HS-27A (cell line): Measurements from ENCODE around the gene METTL26.

Experiments
- DNase-seq: peaks from one replicate; pipeline ENCODE4 v3.0.0-alpha.2; 2012; ENCODE audit warnings: low read depth, missing footprints

METTL26 gene

DNA sequence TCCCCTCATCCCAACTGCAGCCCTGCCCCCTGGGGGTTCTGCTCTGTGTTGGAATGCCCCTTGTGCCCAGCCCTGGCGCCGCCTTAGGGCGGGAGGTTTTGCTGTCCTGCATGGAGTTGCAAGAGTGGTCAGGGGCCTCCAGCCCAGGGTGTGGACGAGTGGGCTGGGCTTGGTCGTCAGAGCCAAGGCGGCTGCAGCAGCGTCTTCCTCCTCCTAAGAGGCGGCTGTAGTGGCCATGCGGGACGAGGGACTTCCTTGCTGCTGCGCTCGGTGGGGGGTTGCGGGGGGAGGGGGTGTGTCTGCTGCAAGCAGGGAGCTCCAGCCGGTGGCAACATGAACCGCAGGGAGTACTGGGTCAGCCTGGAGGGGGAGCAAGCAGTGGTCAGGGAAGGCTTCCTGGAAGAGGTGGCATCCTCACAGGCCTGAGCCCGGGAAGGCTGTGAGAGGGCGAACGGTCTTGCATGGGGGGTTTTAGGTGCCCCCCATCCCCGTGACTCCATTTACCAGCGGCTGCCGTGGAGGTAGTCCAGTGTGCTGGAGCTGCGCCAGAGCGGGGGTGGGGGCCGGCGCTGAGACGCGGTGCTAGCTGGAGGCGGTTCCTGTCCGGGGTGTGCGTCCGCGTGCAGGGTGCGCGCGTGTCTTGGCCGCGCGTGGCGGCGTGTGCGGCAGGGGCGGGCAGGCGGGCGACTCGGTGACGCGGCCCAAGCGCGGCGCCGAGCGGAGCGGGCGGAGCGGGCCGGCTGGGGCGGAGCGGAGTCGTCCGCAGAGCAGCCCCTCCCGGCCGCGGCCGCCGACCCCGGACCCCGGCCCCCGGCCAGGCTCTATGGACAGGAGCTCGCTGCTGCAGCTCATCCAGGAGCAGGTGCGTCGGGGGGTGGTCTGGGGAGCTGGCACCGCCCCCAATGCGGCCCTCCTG, 39.1 kb upstream of the METTL26 start, which contains the start of gene RHBDL1:
RHBDL1 (plus strand) TSS at position 704 of the 916 bp plus-strand sequence; CDS start at position 824, 120 bp downstream.
- no peak for DNase-seq

GRCh38 chr16:674214-674881, 38.2 kb upstream of the METTL26 start:
- no peak for DNase-seq

GRCh38 chr16:673399-673991, 37.4 kb upstream of the METTL26 start:
- no peak for DNase-seq

DNA sequence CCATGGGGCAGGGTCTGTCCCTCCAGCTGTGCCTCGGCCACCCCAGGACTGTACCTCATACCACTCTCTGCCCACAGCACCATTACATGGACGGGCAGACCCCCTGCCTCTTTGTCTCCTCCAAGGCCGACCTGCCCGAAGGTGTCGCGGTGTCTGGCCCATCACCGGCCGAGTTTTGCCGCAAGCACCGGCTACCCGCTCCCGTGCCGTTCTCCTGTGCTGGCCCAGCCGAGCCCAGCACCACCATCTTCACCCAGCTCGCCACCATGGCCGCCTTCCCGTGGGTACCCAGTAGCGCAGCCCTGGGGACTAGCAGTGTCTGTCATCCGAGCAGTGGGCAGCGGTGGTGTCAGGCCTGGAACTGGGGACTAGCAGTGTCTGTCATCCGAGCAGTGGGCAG, 36.7 kb upstream of the METTL26 start:
- DNase-seq, result no peak

DNA sequence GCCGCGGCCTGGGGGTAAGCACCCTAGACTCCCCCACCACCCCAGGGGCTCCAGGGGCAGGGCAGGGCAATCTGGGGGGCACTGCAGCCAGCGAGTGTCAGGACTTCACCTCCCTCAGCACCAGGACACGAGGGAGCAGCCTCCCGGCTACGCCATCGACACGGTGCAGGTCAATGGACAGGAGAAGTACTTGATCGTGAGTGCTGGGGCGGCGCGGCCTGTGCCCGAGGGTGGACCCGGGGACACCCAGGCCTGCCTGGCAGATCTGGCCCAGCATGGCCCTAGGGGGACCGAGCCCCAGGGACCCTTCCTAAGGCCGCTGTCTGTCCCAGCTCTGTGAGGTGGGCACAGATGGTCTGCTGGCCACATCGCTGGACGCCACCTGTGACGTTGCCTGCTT, 36.3 kb upstream of the METTL26 start:
- DNase-seq, result no peak

DNA sequence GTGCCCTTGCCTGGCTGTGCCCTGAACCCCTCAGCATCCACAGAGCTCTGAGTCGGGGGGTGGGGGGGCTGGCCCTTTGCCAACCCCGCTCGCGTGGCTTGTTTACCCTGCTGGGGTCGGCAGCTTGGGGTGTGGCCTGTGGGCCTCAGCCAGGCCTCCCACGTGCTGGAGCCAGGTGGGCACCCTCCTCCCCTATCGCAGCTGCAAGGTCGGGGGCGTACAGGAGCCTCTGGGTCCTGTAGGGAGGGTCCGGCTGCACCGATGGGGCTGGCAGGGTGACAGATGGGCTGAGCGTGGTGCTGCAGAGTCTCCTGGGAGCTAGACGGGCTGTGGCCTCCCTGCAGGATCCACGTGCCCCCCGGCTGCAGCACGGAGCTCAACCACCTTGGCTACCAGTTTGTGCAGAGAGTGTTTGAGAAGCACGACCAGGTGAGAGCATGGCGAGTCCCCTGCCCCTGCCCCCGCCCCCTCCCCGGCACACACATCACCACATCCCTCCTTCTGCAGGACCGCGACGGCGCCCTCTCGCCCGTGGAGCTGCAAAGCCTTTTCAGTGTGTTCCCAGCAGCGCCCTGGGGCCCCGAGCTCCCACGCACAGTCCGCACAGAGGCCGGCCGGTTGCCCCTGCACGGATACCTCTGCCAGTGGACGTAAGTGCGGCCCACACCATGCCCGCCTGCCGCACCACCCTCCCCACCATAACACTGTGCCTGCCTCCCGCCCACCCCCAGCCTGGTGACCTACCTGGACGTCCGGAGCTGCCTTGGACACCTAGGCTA, 35.4 kb upstream of the METTL26 start:
- DNase-seq, result no peak

GRCh38 chr16:670485-671352, 34.6 kb upstream of the METTL26 start:
- DNase-seq, result no peak

DNA sequence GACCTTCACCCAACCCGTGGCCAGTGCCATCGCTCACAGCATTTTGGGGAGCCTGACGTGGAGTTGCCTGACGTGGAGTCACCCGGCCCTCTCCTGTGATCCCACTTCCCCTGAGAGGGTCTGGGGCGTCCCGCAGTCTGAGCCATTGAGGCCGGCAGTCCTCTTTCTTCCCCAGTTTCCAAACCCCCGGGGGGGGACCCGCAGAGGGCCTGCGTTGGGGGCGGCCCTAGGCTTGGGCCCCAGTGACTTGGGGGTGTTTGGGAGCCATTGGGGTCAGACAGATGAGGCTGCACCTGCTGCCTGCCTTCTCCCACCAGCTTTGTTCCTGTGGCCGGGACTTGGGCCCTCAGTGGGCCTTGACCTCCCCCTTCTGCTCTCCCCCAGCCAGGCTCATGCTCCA, 33.6 kb upstream of the METTL26 start:
- no peak for DNase-seq

GRCh38 chr16:668519-669171, 32.5 kb upstream of the METTL26 start:
- no peak for DNase-seq

DNA sequence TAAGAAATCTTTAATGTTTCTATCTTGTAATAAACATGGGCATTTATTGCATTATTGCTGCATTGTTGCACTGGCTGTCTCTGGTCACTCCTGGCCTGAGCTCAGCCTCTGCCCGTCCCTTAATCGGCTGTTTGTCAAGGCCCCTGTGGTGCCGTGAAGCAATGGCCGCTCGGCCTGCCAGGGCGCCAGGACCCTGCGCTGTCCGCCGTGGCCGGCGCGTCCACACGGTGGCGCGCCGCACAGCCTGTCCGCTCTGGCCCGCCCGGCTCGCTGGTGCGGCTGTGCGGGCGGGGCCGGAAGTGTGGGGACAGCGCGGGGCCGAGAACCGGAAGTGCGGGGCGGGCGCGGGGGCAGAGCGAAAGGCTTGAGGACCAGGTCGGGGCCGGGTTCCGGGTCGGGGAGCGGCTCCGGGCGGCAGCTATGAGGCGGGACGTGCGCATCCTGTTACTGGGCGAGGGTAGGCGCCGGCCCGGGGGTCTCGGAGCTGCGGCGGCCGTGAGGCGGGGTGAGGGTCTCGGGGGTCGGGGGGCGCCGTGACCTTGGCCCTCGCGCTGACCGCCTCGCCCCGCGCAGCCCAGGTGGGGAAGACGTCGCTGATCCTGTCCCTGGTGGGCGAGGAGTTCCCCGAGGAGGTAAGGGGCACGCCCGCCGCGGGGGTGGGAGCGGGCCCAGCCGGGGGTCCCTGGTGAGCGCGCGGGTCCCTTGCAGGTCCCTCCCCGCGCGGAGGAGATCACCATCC, 31.8 kb upstream of the METTL26 start, which contains the start of gene RHOT2:
RHOT2 (plus strand) TSS at position 353 of the 739 bp plus-strand sequence; CDS start at position 421, 68 bp downstream.
- no peak for DNase-seq

- no peak for DNase-seq
Observed at GRCh38 chr16:667113-667779, 31.1 kb upstream of the METTL26 start.

- DNase-seq, result no peak
Observed at GRCh38 chr16:666572-666971, 30.5 kb upstream of the METTL26 start.

DNA sequence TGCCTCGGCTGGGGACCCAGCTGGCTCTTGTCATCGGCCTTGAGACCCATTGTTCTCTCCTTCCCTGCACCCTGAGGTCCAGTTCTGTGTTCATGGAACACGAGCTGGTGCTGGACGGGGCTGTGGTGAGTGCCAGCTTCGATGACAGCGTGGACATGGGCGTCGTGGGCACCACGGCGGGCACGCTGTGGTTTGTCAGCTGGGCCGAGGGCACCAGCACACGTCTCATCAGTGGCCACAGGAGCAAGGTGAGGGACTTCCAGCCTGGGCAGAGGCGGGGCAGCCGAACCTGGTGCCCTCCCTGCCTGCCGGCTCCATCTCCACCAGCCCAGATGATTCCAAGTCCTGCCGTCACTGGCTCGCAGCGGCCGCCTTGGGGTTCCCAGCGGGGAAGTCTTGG, 26.5 kb upstream of the METTL26 start:
- DNase-seq, result no peak

- DNase-seq, result no peak
Observed at GRCh38 chr16:662095-662494, 26.0 kb upstream of the METTL26 start.

DNA sequence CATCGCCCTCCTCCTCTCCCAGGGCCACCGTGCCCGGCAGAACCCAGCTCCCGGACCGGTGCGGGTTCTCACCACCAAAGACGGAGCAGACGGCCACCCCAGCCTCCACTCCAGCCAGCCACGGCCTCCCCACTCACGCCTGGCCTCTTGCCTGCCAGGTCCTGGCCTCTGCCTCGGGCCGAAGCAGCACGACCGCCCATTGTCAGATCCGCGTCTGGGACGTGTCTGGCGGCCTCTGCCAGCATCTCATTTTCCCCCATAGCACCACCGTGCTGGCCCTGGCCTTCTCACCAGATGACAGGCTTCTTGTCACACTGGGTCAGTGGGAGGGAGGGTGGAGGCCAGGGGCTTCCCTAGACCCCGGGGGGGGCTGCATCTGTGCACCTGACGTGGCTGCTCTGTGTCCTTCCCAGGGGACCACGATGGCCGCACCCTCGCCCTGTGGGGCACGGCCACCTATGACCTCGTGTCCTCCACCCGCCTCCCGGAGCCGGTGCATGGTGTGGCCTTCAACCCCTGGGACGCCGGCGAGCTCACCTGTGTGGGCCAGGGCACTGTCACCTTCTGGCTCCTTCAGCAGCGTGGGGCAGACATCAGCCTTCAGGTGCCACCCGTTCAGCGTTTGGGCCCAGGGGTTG, 25.2 kb upstream of the METTL26 start:
- DNase-seq, result no peak

- no peak for DNase-seq
Observed at GRCh38 chr16:660459-661183, 24.5 kb upstream of the METTL26 start.

DNA sequence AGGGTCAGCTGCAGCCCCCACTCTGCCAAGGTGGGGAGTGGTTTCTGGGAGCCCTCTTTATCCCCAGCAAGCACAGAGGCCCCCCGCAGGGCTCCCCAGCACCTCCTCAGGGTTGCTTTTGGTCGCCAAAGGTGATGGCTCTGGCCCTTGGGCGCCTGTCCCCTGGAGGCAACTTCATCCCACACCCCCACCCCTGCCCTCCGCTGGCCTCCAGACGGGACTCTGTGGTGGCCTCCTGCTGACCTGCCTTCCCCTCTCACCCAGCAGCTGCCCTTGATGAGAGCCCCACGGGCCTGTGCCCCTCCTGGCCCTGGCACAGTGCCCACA, 24.0 kb upstream of the METTL26 start:
- no peak for DNase-seq

GRCh38 chr16:659618-660017, 23.5 kb upstream of the METTL26 start:
- DNase-seq, result no peak
